Measurements from ENCODE around the gene UGT1A6.
"Not testable (repeated sequence)": the region's sequence is repeated elsewhere in the genome, so short reads cannot be mapped to it uniquely, and the experiment has no call there.

The UGT1A6 gene

GRCh38 chr2:233736868-233737653 is 44.4 kb downstream of the UGT1A6 start:
- not testable (repeated sequence) for DNase-seq

GRCh38 chr2:233740870-233741269 is 48.2 kb downstream of the UGT1A6 start:
- DNase-seq: no peak

- DNase-seq: no peak
Observed at GRCh38 chr2:233743464-233744259, 51.0 kb downstream of the UGT1A6 start.

GRCh38 chr2:233745073-233745755 is 52.5 kb downstream of the UGT1A6 start:
- no peak for DNase-seq

GRCh38 chr2:233745838-233746237 is 53.1 kb downstream of the UGT1A6 start:
- not testable (repeated sequence) for DNase-seq

GRCh38 chr2:233746475-233747282 is 54.0 kb downstream of the UGT1A6 start:
- DNase-seq: no peak

GRCh38 chr2:233747283-233747544 is 54.5 kb downstream of the UGT1A6 start:
- DNase-seq: no peak

- not testable (repeated sequence) for DNase-seq
Observed at GRCh38 chr2:233750689-233751088, 58.0 kb downstream of the UGT1A6 start.

- not testable (repeated sequence) for DNase-seq
Observed at GRCh38 chr2:233751212-233752009, 58.7 kb downstream of the UGT1A6 start.

- no peak for DNase-seq
Observed at GRCh38 chr2:233754872-233755611, 62.4 kb downstream of the UGT1A6 start.

- DNase-seq: no peak
Observed at GRCh38 chr2:233756429-233757081, 63.9 kb downstream of the UGT1A6 start.

- no peak for DNase-seq
Observed at GRCh38 chr2:233758141-233758540, 65.5 kb downstream of the UGT1A6 start.

- DNase-seq: no peak
Observed at GRCh38 chr2:233758849-233759248, 66.2 kb downstream of the UGT1A6 start.

GRCh38 chr2:233760043-233760442 is 67.4 kb downstream of the UGT1A6 start, which contains the start of gene UGT1A1:
Gene UGT1A1 (plus strand): TSS chr2:233760270. CDS start chr2:233760288, 18 bp downstream.
- no peak for DNase-seq

GRCh38 chr2:233761040-233761769 is 68.5 kb downstream of the UGT1A6 start:
- DNase-seq: no peak

GRCh38 chr2:233764264-233764663 is 71.6 kb downstream of the UGT1A6 start:
- DNase-seq: no peak

GRCh38 chr2:233764761-233765160 is 72.1 kb downstream of the UGT1A6 start:
- no peak for DNase-seq

GRCh38 chr2:233766416-233766815 is 73.7 kb downstream of the UGT1A6 start:
- no peak for DNase-seq

- DNase-seq: no peak
Observed at GRCh38 chr2:233768076-233768475, 75.4 kb downstream of the UGT1A6 start.

- DNase-seq: no peak
Observed at GRCh38 chr2:233769260-233769659, 76.6 kb downstream of the UGT1A6 start.

All from hippocampal formation (tissue), 2 donors.